Activated B cell treated with CpG ODN at 0.5 μM for 24 hours (primary cell): ENCODE measurements around the gene SEC22C. TPM values are rescaled to one million over a fixed set of nuclear protein-coding genes. Genes with fewer than 3 reads are reported as not detected.

Experiments
- ATAC-seq: fragments of 200-7000 bp; cut with Tn5 transposase; one replicate; pipeline ENCODE4 v1.10.0; 2021; ENCODE audit warnings: low read depth, mild to moderate bottlenecking, moderate library complexity
- CTCF ChIA-PET: fragments of 350-600 bp; sonication (Branson Sonifier 250); formaldehyde crosslinking; loops from one replicate; lab custom pipeline; 2021; ENCODE audit warnings: antibody characterized with exemption; lab: Charles Lee
- POLR2A ChIA-PET: fragments of 350-600 bp; sonication (Branson Sonifier 250); formaldehyde crosslinking; loops from one replicate; lab custom pipeline; 2021; ENCODE audit warnings: antibody characterized with exemption; lab: Charles Lee
- DNase-seq: peaks from one replicate; pipeline ENCODE4 v3.0.0; 2022
- H3K27ac Mint-ChIP-seq: one replicate; pipeline ENCODE4 v1.8.0; 2020; ENCODE audit warnings: mixed read lengths
- H3K27me3 Mint-ChIP-seq: one replicate; pipeline ENCODE4 v1.8.0; 2021; ENCODE audit warnings: mixed read lengths
- H3K36me3 Mint-ChIP-seq: one replicate; pipeline ENCODE4 v1.8.0; 2021; ENCODE audit warnings: low read depth, mixed read lengths
- H3K4me1 Mint-ChIP-seq: one replicate; pipeline ENCODE4 v1.8.0; 2021; ENCODE audit warnings: mixed read lengths
- H3K4me3 Mint-ChIP-seq: one replicate; pipeline ENCODE4 v1.8.0; 2020; ENCODE audit warnings: mild to moderate bottlenecking, mixed read lengths
- H3K9me3 Mint-ChIP-seq: one replicate; pipeline ENCODE4 v1.8.0; 2020; ENCODE audit warnings: mixed read lengths
- CTCF ChIP-seq: fragments of 200-600 bp; IDR thresholded peaks from one replicate; pipeline ENCODE4 v1.8.0; 2022; ENCODE audit warnings: antibody characterized with exemption, mild to moderate bottlenecking
- intact Hi-C: fragments of 100-400 bp; cut with micrococcal nuclease; formaldehyde crosslinking; loops from one replicate; pipeline ENCODE4 v1.15.1; 2024
- total RNA-seq: library from RNA; stranded (reverse); gene quantifications from 2 replicates; pipeline ENCODE4 v1.2.3, GENCODE V29; 2022

Gene SEC22C
- total RNA-seq, 1 donor from 2014 or later, result 36.4 TPM

GRCh38 chr3:42500091-42500490 lies 81.7 kb downstream of the SEC22C start:
- Mint-ChIP-seq H3K36me3 (no peaks in the 10 kb centered on the region), H3K27me3 (peaks cover 24% of the 10 kb centered on the region), H3K4me1 (peaks cover 22% of the 10 kb centered on the region), H3K4me3 (peak overlapping the region; percentile 25), H3K27ac (no peak overlapping the region), H3K9me3 (no peaks in the 10 kb centered on the region)
- DNase-seq (peak; percentile 4), ATAC-seq (no peak)
- ChIA-PET POLR2A (no interaction called here), CTCF (interaction anchor here (2.8 kb wide), 1 partner anchor 47 kb away, joined by 8 read pairs; no protein-coding TSS in a partner anchor)
- TF ChIP-seq CTCF, result no peak
- intact Hi-C loops, result loop anchor here (5.0 kb wide), 3 partner anchors 82 to 538 kb away; partner anchors contain the start of genes SEC22C and ULK4

- no peak overlapping the region for H3K4me3 Mint-ChIP-seq
- H3K27ac Mint-ChIP-seq, result no peak overlapping the region
- H3K4me1 Mint-ChIP-seq, result peaks cover 22% of the 10 kb centered on the region
- peaks cover 24% of the 10 kb centered on the region for H3K27me3 Mint-ChIP-seq
- DNase-seq, result peak; percentile 7
- no peak for ATAC-seq
- POLR2A ChIA-PET, result no interaction called here
- intact Hi-C loops, result no loop called here
- CTCF ChIA-PET, result no interaction called here
- no peak for TF ChIP-seq CTCF
- H3K36me3 Mint-ChIP-seq, result no peaks in the 10 kb centered on the region
- no peaks in the 10 kb centered on the region for H3K9me3 Mint-ChIP-seq
These were observed 82.3 kb downstream of the SEC22C start for GRCh38 chr3:42499478-42499871.

GRCh38 chr3:42498791-42499477 lies 82.8 kb downstream of the SEC22C start:
- Mint-ChIP-seq H3K36me3 (no peaks in the 10 kb centered on the region), H3K27me3 (peaks cover 24% of the 10 kb centered on the region), H3K27ac (no peak overlapping the region), H3K9me3 (no peaks in the 10 kb centered on the region), H3K4me1 (peaks cover 22% of the 10 kb centered on the region), H3K4me3 (no peak overlapping the region)
- intact Hi-C loops, result no loop called here
- ChIA-PET POLR2A (no interaction called here), CTCF (interaction anchor here (1.0 kb wide), 1 partner anchor 114 kb away, joined by 3 read pairs; no protein-coding TSS in a partner anchor)
- DNase-seq, result peak; percentile 5
- ATAC-seq, result no peak
- no peak for TF ChIP-seq CTCF

- TF ChIP-seq CTCF, result no peak
- H3K4me3 Mint-ChIP-seq, result no peak overlapping the region
- H3K9me3 Mint-ChIP-seq, result no peaks in the 10 kb centered on the region
- intact Hi-C loops, result no loop called here
- ATAC-seq, result no peak
- no peak overlapping the region for H3K27ac Mint-ChIP-seq
- CTCF ChIA-PET, result interaction anchor here (1.0 kb wide), 1 partner anchor 115 kb away, joined by 3 read pairs; no protein-coding TSS in a partner anchor
- peaks cover 24% of the 10 kb centered on the region for H3K27me3 Mint-ChIP-seq
- POLR2A ChIA-PET, result no interaction called here
- peak; percentile 4 for DNase-seq
- H3K4me1 Mint-ChIP-seq, result peaks cover 19% of the 10 kb centered on the region
- no peaks in the 10 kb centered on the region for H3K36me3 Mint-ChIP-seq
These were observed 83.7 kb downstream of the SEC22C start for GRCh38 chr3:42498034-42498433.

Other genes with a start within 250 kb of the SEC22C start
- not detected in 2 replicates for gene LYZL4, start 171.4 kb downstream of the SEC22C start, total RNA-seq
- 3.2 and 3.6 TPM in 2 replicates for gene VIPR1, start 79.3 kb downstream of the SEC22C start, total RNA-seq
- 57.0 and 61.3 TPM in 2 replicates for gene SS18L2, start 8.9 kb upstream of the SEC22C start, total RNA-seq
- gene NKTR, start 18.7 kb upstream of the SEC22C start, total RNA-seq, result 107 and 126 TPM in 2 replicates
- 0.88 and 1.1 TPM in 2 replicates for gene ZBTB47, start 71.7 kb upstream of the SEC22C start, total RNA-seq
- not detected in 2 replicates for gene KLHL40, start 103.6 kb upstream of the SEC22C start, total RNA-seq
- not detected in 2 replicates for gene HHATL, start 120.8 kb upstream of the SEC22C start, total RNA-seq
- 1.7 and 1.9 TPM in 2 replicates for gene CCDC13, start 191.3 kb upstream of the SEC22C start, total RNA-seq
- 35.9 and 38.2 TPM in 2 replicates for gene HIGD1A, start 222.5 kb upstream of the SEC22C start, total RNA-seq
- gene ACKR2, start 227.5 kb upstream of the SEC22C start, total RNA-seq, result 0.22 and 0.76 TPM in 2 replicates